ENCODE results near the gene VPS37C.

The VPS37C gene

DNA sequence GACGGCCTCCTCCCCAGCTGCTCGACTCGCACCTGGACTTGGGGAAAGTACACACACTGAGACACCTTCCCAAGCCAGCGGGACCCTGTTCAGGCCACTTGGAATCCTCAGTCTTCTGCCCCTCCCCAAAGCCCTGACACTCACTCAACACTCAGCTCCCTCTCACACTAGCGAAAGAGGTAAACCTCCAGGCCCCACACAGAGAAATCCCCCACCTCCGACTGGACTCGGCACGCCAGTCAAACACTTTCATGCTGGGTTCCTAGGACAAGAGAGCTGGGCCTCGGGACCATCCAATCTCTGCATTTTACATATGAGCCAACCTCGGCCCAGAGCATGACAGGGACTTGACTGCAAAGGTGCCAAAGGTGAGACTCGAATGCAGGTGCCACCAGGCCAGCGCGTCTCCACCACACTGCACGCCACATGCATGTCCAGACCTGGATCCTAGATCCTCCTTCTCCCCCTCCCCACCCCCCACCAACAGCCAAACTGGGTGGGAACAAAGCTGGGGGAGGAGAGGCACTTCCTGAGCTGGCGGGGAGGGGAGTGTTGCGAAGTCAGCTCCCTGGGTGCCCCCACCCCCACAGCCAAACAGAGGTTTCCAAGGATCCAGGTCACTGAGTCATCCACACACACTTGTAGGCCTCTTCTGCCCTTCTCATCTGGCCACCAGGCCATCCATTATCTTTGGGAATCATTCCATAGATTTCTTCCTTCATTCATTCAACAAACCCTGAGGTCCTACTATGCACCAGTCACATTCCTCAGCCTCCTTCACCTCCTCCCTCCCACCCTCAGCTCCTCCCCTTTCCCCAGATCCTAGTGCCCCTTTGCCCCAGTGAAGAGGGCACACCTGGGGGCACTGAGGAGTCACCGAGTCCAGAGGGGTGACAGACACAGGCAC is 69.6 kb downstream of the VPS37C start:
- no peak overlapping the region for H3K4me3 ChIP-seq (ENCODE audit: low read depth, low read length)
- TF ChIP-seq, protein P1, sequence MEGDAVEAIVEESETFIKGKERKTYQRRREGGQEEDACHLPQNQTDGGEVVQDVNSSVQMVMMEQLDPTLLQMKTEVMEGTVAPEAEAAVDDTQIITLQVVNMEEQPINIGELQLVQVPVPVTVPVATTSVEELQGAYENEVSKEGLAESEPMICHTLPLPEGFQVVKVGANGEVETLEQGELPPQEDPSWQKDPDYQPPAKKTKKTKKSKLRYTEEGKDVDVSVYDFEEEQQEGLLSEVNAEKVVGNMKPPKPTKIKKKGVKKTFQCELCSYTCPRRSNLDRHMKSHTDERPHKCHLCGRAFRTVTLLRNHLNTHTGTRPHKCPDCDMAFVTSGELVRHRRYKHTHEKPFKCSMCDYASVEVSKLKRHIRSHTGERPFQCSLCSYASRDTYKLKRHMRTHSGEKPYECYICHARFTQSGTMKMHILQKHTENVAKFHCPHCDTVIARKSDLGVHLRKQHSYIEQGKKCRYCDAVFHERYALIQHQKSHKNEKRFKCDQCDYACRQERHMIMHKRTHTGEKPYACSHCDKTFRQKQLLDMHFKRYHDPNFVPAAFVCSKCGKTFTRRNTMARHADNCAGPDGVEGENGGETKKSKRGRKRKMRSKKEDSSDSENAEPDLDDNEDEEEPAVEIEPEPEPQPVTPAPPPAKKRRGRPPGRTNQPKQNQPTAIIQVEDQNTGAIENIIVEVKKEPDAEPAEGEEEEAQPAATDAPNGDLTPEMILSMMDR (IDR thresholded peaks at IDR 0.05; ENCODE audit: low read depth, low read length): no peak

DNA sequence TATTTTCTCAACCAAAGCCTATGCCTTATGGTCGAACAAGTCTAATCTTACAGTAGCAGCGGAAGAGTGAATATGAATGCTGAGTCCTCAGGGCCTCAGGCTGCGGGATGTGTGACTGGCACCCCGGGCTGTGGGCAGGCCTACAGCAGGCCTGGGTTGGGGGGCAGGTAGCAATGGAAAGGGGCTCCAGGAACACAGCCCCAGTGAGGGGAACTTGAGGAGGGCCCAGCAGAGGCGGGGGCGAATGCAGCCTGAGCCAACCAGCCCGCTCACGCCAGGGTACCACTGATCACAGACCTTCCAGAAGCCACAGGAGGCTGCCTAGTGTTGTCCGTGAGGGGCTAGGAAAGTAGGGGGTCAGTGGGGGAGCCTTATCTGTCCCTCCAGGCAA is 70.2 kb downstream of the VPS37C start:
- H3K4me3 ChIP-seq (ENCODE audit: low read depth, low read length): no peak overlapping the region
- TF ChIP-seq, protein P1 (IDR thresholded peaks at IDR 0.05; ENCODE audit: low read depth, low read length): no peak

DNA sequence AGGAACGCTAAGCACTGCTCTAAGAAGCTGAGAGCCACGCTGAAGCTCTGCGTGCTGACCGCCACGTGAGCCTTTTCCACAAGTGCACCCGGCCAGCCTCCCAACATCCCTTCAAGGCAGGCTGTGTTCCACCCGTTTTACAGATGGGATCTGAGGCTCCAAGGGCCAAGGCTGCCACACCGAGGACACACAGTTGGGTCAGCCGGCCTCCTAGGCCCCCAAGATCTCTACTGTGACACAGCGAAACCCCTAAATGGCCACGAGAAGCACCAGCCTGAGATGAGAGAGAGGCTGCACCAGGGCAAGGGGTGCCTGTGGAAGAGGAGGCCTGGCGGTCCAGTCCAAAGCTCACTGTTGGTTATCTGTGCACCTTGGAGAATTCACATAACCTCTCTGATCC is 70.7 kb downstream of the VPS37C start:
- TF ChIP-seq, protein P1 (IDR thresholded peaks at IDR 0.05; ENCODE audit: low read depth, low read length): no peak

DNA sequence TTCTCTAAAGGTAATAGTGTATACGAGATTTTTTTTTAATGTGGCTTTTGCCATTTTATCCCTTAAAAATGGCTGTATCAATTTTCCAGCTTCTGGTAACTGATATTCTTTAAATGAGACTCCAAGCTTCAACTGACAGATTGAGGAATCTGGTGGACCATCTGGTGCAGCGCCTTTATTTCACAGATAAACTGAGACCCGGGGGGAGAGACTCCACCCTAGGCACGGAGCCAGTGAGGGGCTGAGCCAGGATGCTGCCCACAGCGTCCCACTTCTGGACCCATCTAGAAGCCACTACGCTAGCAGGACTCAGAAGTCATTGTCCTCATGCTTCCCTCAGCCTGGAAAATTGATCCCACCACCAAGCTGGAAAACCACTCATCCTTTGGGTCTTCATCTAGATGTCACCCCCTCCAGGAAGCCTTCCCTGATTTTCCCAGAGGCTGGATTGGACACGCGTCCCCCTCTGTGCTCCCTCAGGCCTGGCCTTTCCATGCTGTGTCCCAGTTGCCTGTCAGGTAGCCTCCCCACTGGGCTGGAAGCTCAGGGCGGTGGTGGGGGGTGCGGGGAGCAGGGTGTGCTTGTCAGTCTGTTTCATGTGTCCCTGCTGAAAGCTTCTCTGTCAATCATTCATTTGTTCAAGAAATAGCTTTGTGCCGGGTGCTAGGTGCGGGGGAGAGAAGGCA is 71.3 kb downstream of the VPS37C start:
- H3K4me3 ChIP-seq (ENCODE audit: low read depth, low read length): no peak overlapping the region
- TF ChIP-seq, protein P1 (IDR thresholded peaks at IDR 0.05; ENCODE audit: low read depth, low read length): no peak

More for the DNA sequence above, 70.7 kb downstream of the VPS37C start:
- H3K4me3 ChIP-seq (ENCODE audit: low read depth, low read length): no peak overlapping the region

DNA sequence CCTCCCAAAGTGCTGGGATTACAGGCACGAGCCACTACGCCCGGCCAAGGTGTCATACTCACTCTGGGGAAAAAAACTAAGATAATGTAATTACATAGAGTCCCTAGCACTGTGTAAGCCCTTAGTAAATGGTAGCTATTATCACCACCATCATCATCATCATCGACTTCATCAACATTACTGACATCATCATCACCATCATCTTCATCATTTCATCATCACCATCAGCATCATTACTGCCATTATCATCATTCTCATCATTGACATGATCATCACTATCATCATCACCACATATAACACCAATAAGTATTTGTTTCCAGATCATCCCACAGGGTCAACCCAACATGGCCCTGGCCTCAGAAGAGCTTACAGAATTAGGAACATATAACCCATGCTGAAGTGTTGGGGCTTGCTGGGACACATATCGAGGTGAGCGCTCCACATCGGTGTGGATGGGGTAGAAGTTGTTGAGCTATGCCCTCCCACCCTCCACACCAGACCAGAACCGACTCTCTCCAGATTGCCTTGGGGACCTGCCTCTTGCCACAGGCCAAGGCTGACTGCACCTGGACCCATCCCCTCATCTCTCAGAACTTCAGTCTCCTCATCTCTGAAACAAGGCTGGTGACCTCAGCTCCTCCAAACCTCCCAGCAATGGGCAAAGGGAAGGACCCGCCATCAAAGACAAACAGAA is 73.7 kb downstream of the VPS37C start:
- TF ChIP-seq, protein P1 (IDR thresholded peaks at IDR 0.05; ENCODE audit: low read depth, low read length): no peak
- no peak overlapping the region for H3K4me3 ChIP-seq (ENCODE audit: low read depth, low read length)

DNA sequence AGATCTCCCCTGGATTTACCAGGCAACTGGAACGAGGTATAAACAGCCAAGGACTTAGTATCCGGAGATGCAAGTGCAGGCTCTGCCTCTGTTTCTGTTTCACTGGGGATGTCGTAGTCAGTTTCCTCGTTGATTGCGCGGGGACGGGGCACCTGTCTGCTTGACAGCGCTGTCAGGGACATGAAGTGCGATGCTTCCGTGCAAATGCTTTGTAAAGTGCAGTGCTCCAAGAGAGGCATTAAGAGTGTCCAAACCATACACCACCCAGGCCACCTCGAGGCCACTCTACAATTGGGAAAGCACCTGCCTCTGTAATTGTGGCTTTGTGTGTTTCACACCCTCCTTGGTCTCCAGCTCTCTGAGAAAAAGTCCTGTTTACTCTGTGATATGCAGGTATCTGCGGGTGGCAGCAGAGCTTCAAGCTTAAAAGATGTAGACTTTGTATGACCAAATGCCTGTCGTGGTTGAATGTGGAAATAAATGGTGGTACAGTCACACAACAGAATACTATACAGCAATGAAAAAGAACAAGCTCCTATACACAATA is 77.6 kb downstream of the VPS37C start:
- TF ChIP-seq, protein P1 (IDR thresholded peaks at IDR 0.05; ENCODE audit: low read depth, low read length): no peak
- H3K4me3 ChIP-seq (ENCODE audit: low read depth, low read length): no peak overlapping the region

All from WI38 (cell line).